Thoracic aorta (tissue), 2 donors: Measurements from ENCODE around the gene SPC25. TPM values are rescaled to one million over a fixed set of nuclear protein-coding genes. Genes with fewer than 3 reads are reported as not detected.

Experiments used
- ATAC-seq: fragments of 150-250 bp; one replicate; pipeline ENCODE4 v1.8.0; 2017; ENCODE audit warnings: low read depth; ENCODE audit not compliant: insufficient number of reproducible peaks, low FRiP score
- DNase-seq: peaks from one replicate; pipeline ENCODE4 v3.0.0-alpha.2; 2020; ENCODE audit warnings: low spot score
- H3K27ac ChIP-seq, 2 donors: fragments of 200-600 bp; sonication (generic); 1 replicate in 1 of 2; 2 replicates in 1 of 2; pipeline ENCODE4 v1.5.1; 2016; ENCODE audit warnings: mild to moderate bottlenecking in 2 of 2, moderate library complexity in 2 of 2
- H3K27me3 ChIP-seq: fragments of 200-600 bp; sonication (generic); replicated peaks from 2 replicates; pipeline ENCODE4 v1.6.0; 2016; ENCODE audit warnings: mild to moderate bottlenecking; ENCODE audit not compliant: insufficient read depth
- H3K36me3 ChIP-seq: fragments of 200-600 bp; sonication (generic); one replicate; pipeline ENCODE4 v1.5.1; 2016
- H3K4me1 ChIP-seq, 2 donors: fragments of 200-600 bp; sonication (generic); 1 replicate in 1 of 2; 2 replicates in 1 of 2; pipeline versions ENCODE4 v1.5.1 to v1.6.0; 2016; ENCODE audit warnings: low read depth in 2 of 2, mild to moderate bottlenecking in 1 of 2; ENCODE audit not compliant: control insufficient read depth in 1 of 2
- H3K4me3 ChIP-seq: fragments of 200-600 bp; sonication (generic); 2 replicates; pipeline ENCODE4 v1.5.1; 2016; ENCODE audit warnings: mild to moderate bottlenecking
- H3K9me3 ChIP-seq: fragments of 200-600 bp; sonication (generic); 2 replicates; pipeline ENCODE4 v1.5.1; 2016
- total RNA-seq, 2 donors: library from RNA; depleted of rRNA; stranded (reverse); fragments of >200 nt; gene quantifications; one replicate each; pipeline versions ENCODE4 v1.1.0 to v1.2.3, GENCODE V29; 2016
- TF ChIP-seq, protein P1 (sequence below): fragments of 200-600 bp; sonication (generic); IDR thresholded peaks from one replicate; pipeline ENCODE4 v1.5.1; 2019; ENCODE audit warnings: antibody characterized with exemption

SPC25 gene
- total RNA-seq, 2 donors from 2014 or later, result 1.1 TPM; not detected in 1

DNA sequence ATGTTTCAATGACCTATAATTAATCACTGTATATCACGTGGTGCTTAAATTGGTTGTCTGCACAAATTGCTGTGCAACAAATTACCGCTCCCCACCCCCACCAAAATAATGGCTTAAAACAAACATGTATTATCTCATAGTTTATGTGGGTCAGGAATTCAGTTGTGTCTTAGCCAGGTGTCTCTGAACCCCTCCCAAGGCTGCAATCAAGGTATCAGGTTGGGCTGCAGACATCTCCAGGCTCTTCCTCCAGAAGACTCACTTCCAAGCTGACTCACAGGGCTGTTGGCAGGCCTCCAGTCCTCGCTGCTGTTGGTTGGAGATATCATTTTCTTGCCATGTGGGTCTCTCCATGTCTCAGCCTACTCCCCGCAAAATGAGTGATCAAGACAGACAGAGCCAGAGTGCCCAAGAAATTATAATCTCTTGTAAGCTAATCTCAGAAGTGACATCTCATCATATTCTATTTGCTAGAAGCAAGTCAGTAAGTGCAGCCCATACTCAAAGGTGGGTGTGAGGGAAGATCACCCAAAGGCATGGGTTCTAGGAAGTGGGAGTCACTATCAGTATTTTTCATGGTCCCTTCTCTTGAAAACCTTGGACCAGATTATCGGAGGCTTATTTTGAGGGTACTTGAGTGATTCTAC lies 38.4 kb downstream of the SPC25 start:
- Histone ChIP-seq H3K9me3 (no peaks in the 10 kb centered on the region), H3K27me3 (no peaks in the 10 kb centered on the region), H3K27ac (no peak overlapping the region), H3K4me3 (no peak overlapping the region), H3K4me1 (no peaks in the 10 kb centered on the region), H3K36me3 (no peaks in the 10 kb centered on the region)
- TF ChIP-seq, protein P1, sequence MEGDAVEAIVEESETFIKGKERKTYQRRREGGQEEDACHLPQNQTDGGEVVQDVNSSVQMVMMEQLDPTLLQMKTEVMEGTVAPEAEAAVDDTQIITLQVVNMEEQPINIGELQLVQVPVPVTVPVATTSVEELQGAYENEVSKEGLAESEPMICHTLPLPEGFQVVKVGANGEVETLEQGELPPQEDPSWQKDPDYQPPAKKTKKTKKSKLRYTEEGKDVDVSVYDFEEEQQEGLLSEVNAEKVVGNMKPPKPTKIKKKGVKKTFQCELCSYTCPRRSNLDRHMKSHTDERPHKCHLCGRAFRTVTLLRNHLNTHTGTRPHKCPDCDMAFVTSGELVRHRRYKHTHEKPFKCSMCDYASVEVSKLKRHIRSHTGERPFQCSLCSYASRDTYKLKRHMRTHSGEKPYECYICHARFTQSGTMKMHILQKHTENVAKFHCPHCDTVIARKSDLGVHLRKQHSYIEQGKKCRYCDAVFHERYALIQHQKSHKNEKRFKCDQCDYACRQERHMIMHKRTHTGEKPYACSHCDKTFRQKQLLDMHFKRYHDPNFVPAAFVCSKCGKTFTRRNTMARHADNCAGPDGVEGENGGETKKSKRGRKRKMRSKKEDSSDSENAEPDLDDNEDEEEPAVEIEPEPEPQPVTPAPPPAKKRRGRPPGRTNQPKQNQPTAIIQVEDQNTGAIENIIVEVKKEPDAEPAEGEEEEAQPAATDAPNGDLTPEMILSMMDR, result no peak
- ATAC-seq (no peak), DNase-seq (no peak)

DNA sequence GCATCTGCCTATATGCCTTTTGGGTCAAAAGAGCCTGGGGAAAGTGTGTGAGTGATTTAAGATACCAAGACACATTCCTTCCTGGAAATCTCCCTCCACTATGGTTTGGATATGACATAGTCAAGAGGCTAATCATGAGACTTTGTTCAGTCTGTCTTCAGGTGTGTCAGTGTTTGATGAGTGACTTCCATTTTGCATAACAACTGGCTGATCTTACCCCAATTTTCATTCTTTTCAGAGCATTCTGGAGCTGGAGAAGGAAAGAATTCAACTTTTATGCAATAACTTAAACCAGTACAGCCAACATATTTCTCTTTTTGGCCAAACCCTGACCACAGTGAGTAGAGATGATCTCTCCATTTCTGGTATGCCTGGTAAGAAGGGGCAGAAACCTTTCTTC lies 39.4 kb downstream of the SPC25 start:
- no peaks in the 10 kb centered on the region for H3K9me3 ChIP-seq
- ATAC-seq, result no peak
- DNase-seq, result no peak

DNA sequence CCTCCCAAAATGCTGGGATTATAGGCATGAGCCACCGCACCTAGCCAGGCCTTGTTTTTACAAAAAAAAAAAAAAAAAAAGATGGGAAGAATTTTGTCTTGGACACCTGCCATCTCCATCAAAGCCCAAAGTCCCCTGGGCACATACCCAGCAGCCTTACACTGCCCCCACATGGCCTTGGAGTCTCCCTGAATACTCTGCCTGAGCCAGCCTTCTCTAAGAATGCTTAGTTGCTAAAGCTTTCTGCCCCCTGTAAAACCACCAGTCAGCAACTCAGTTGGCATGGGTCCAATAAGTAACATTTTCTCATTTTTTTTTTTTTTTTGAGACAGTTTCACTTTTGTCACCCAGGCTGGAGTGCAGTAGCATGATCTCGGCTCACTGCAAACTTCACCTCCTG lies 40.6 kb downstream of the SPC25 start:
- no peak overlapping the region for H3K4me3 ChIP-seq
- no peaks in the 10 kb centered on the region for H3K27me3 ChIP-seq
- TF ChIP-seq, protein P1, result no peak
- ATAC-seq (no peak), DNase-seq (no peak)
- H3K9me3 ChIP-seq, result no peaks in the 10 kb centered on the region
- no peak overlapping the region for H3K27ac ChIP-seq
- no peaks in the 10 kb centered on the region for H3K36me3 ChIP-seq
- no peaks in the 10 kb centered on the region for H3K4me1 ChIP-seq

More for the DNA sequence above, 39.4 kb downstream of the SPC25 start:
- Histone ChIP-seq H3K27ac (no peak overlapping the region), H3K4me3 (no peak overlapping the region), H3K36me3 (no peaks in the 10 kb centered on the region), H3K27me3 (no peaks in the 10 kb centered on the region), H3K4me1 (no peaks in the 10 kb centered on the region)
- TF ChIP-seq, protein P1, result no peak

DNA sequence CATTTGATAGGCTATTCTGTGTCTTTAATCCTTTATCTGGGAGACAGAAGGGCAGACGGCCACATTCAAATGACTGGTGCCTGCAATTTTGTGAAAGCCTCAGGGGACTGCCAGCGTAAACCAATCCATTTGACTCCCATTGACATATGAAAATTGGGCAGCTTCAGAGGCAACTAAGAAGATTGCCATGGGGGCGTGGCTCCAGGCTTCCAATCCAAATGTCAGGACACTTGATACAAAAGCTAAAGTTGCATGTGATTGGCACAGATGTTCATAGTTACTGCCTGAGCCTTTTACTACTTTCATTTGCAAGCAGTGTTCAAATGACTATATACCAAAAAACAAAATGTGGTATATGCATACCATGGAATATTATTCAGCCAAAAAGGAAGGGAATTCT lies 42.0 kb downstream of the SPC25 start:
- H3K4me3 ChIP-seq, result no peak overlapping the region
- no peaks in the 10 kb centered on the region for H3K4me1 ChIP-seq
- no peak overlapping the region for H3K27ac ChIP-seq
- ATAC-seq (no peak), DNase-seq (no peak)
- H3K9me3 ChIP-seq, result no peaks in the 10 kb centered on the region
- no peaks in the 10 kb centered on the region for H3K27me3 ChIP-seq
- H3K36me3 ChIP-seq, result no peaks in the 10 kb centered on the region
- TF ChIP-seq, protein P1, result no peak

DNA sequence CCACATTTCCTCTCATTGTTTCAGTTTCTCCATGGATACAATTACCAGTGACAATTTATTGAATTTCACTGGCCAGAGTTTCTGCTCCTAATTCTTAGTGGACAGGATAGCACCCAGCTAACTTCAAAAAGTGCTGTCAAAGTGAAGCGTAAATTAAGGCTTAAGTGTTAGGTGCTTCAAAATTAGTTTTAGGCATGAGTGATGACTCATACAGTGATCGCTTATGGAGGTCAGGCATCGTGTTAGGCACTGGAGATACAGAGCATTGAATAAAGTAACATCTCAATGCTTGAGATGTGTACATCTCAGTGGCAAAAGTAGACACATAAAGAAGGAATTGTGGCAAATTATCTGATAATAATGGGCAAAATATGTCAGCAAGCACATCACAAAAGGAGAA lies 47.0 kb downstream of the SPC25 start:
- H3K27me3 ChIP-seq, result no peaks in the 10 kb centered on the region
- H3K27ac ChIP-seq, result no peak overlapping the region
- DNase-seq (no peak), ATAC-seq (no peak)
- no peaks in the 10 kb centered on the region for H3K9me3 ChIP-seq
- TF ChIP-seq, protein P1, result no peak
- no peaks in the 10 kb centered on the region for H3K36me3 ChIP-seq
- H3K4me3 ChIP-seq, result no peak overlapping the region
- no peaks in the 10 kb centered on the region for H3K4me1 ChIP-seq
